Stimulated activated CD4-positive, alpha-beta T cell treated with anti-CD3 and anti-CD28 coated beads, Interleukin-4, amount 100 ng/mL, for 4 hours (primary cell): ENCODE results near the gene RAB6A.
"Not testable (repeated sequence)": the region's sequence is repeated elsewhere in the genome, so short reads cannot be mapped to it uniquely, and the experiment has no call there.

Source experiments
- DNase-seq, 2 experiments: peaks; one replicate each; pipeline ENCODE4 v3.0.0-alpha.2; 2020

Gene RAB6A

GRCh38 chr11:73761403-73761945 lies 600 bp upstream of the RAB6A start:
- DNase-seq: no peak

DNA sequence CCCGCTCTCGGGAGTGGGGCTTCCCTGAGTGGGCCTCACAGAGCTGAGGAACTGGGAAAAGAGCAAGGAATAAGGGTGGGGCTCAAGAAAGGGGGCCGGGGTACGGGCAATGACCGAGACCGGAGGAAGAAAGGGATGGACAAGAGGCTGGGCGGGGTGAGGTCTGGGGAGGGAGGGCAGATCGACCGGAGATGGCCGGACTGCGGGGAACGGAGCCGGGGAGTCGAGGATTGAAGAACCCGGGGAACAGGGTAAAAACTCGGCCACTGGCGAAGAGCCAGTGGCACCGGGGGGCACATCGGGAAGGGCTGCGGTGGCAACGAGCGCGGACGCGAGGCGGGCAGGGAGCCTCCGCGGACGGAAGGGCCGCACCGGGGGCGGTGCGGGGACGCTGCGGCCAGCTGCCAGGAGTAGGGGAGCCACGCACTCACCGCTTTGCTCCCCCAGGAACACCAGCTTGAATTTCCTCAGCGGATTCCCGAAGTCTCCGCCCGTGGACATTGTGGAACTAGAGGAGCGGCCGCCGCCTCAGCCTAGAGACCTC lies 667 bp downstream of the RAB6A start:
- peak in 1 of 2 experiments; percentile 3 for DNase-seq

DNA sequence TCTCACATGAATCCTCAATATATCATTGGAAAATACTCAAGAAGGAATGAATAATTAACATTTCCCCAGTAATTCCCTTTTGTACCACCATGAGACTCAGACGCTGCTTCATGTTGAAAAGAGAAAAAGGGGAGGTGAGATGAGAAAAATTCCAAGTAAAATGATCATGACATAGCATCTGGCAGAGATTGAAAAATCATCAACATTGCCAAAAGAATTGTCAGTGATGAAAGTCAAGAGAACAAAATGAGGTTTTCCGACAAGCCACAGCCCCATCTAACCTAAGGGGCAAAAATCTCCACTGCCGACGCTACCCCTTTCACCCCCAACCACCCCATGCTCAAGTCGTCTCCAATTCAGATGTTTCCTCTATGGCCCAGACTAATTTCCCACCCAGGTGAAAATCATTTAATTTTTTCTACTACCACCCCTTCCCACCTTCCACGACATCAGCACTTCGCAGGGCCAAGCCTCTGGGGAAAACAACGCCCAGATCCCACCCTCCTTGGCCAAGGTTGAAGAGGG lies 1.2 kb downstream of the RAB6A start:
- DNase-seq: no peak

- DNase-seq: no peak
These were observed 2.4 kb downstream of the RAB6A start for GRCh38 chr11:73758451-73758850.

DNA sequence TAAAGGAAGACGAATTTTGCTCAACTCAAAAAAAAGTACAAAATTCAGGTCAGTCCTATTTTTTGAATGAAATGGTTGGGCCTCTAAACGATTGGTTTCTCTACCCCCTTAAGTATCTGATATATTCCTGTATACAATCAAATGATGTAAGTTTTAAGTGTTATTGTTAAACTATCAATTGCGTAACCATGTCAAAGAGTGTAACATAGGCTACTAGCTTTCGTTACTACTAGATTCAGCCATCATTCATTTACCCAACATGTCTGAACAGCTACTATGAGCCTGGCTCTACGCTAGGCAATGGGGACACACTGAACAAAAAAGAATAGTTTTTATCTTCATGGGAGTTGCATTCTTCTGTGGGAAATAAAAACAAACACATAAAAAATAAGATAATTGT lies 3.3 kb downstream of the RAB6A start:
- DNase-seq: no peak

DNA sequence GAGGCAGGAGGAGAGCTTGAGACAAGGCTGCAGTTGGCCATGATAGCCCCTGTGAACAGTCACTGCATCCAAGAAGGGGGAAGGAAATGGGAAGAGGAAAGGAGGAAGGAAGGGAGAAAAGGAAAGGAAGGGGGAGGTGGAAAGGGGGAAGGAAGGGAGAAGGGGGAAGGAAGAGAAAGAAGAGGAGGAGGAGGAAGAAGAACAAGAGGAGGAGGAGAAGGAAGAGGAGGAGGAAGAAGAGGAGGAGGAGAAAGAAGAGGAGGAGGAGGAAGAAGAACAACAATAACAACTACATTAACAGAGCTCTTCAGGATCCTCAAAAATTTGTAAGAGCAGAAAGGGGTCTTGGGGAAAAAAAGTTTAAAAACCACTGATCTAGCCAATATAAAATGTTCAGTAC lies 5.2 kb downstream of the RAB6A start:
- no peak for DNase-seq

GRCh38 chr11:73753938-73754337 lies 6.9 kb downstream of the RAB6A start:
- DNase-seq: no peak

- no peak for DNase-seq
These were observed 8.0 kb downstream of the RAB6A start for GRCh38 chr11:73752903-73753302.

- DNase-seq: no peak
These were observed 8.5 kb downstream of the RAB6A start for GRCh38 chr11:73752216-73752867.

DNA sequence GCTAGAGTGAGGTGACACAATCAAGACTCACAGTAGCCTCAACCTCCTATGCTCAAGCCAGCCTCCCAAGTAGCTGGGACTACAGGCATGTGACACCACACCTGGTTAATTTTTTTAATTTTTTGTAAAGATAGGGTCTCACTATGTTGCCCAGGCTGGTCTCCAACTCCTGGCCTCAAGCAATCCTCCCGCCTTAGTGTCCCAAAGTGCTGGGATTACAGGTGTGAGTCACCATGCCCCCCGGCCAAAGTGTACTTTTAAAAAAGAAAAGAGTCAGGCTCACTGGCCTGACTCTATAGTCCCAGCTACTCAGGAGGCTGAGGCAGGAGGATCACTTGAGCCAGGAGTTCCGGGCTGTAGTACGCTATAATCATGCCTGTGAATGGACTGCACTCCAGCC lies 10.0 kb downstream of the RAB6A start:
- not testable (repeated sequence) for DNase-seq

GRCh38 chr11:73750228-73750627 lies 10.6 kb downstream of the RAB6A start:
- no peak for DNase-seq

GRCh38 chr11:73749118-73749517 lies 11.8 kb downstream of the RAB6A start:
- no peak for DNase-seq

GRCh38 chr11:73748300-73748699 lies 12.6 kb downstream of the RAB6A start:
- DNase-seq: no peak

DNA sequence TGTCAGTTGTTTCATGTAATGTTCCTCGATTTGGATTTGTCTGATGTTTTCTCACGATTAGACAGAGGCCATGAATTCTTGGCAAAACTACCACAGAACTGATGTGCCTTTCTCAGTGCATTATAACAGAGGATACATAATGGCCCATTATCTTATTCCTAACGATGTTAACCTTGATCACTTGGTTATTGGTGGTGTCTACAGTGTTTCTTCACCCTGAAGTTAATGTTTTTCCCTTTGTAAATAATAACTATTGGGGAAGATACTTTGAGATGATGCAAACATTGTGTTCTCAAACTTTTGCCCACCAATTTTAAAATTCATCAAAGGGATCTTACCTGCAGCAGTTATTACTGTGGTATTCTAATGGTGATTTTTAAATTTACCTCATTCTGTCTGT lies 13.1 kb downstream of the RAB6A start:
- DNase-seq: no peak

DNA sequence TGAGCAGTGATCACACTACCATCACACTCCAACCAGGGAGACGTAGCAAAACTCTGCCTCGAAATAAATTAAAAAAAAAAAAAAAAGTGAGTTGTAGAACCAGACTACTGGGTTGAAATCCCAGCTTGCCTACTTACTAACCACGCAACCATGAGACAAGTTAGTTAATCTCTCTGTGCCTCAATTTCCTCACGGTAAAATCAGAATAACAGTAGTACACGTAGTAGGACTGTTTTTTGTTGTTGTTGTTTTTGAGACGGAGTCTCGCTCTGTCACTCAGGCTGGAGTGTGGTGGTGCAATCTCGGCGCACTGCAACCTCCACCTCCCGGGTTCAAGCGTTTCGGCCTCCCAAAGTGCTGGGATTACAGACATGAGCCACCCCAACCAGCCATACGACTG lies 14.2 kb downstream of the RAB6A start:
- DNase-seq: no peak

DNA sequence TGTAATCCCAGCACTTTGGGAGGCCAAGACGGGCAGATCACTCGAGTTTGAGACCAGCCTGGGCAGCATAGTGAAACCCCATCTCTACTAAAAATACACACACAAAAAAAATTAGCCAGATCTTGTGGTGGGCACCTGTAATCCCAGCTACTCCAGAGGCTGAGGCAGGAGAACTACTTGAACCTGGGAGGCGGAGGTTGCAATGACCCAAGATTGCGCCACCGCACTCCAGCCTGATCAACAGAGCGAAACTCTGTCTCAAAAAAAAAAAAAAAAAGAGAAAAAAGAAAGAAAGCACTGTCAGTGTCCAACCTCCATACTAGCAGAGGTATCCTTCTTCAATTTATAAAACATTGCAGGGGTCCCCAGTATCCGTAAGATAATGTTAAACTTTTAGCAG lies 17.8 kb downstream of the RAB6A start:
- DNase-seq: no peak

- not testable (repeated sequence) for DNase-seq
These were observed 24.9 kb downstream of the RAB6A start for GRCh38 chr11:73735959-73736358.

- DNase-seq: no peak
These were observed 25.9 kb downstream of the RAB6A start for GRCh38 chr11:73734993-73735392.

GRCh38 chr11:73734011-73734410 lies 26.9 kb downstream of the RAB6A start:
- not testable (repeated sequence) for DNase-seq

GRCh38 chr11:73732936-73733335 lies 27.9 kb downstream of the RAB6A start:
- not testable (repeated sequence) for DNase-seq

GRCh38 chr11:73729594-73730206 lies 31.2 kb downstream of the RAB6A start:
- no peak for DNase-seq

GRCh38 chr11:73728000-73728399 lies 32.9 kb downstream of the RAB6A start:
- no peak for DNase-seq

- no peak for DNase-seq
These were observed 34.0 kb downstream of the RAB6A start for GRCh38 chr11:73726825-73727224.

DNA sequence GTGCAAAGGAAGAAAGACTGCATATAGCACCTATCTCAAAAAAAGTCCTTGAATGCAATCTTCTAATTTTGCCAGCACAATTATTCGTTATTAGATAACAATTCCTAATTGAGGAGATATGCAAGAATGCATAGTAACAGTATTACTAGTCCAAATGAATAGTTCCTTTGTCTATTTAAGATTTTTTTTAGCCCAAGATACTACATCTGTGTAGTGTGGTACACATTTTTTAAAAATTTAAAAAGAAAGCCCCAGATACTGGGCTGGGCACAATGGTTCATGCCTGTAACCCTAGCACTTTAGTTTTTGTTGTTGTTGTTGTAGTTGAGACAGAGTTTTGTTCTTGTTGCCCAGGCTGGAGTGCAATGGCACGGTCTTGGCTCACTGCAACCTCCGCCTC lies 43.7 kb downstream of the RAB6A start:
- no peak for DNase-seq
